Measurements from ENCODE around the gene RPP21.

DNA sequence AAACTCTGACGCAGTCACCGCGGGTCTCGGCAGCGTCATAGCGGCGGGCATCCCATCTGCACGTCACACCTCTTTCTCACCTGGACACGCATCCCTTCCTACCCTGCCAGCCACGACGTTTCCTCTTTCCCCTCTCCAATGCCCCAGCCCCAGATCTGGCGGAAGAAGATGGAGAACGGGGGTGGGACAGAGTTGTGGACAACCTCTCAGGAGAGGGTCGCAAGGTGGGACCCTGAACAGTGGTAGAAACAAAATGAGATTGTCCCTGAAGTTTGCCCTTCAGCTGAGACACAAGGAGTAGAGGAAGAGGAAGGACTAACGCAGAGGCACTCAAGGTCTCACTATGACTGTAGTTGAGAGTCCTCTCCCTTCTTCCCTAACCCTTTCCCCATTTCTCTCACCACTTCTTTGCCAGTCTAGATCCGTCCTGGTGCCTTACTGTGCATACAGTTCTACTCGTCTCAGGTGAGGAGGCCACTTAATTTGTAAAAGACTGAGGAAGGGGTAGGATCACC, 17.7 kb upstream of the RPP21 start:
- TF ChIP-seq, protein P1, sequence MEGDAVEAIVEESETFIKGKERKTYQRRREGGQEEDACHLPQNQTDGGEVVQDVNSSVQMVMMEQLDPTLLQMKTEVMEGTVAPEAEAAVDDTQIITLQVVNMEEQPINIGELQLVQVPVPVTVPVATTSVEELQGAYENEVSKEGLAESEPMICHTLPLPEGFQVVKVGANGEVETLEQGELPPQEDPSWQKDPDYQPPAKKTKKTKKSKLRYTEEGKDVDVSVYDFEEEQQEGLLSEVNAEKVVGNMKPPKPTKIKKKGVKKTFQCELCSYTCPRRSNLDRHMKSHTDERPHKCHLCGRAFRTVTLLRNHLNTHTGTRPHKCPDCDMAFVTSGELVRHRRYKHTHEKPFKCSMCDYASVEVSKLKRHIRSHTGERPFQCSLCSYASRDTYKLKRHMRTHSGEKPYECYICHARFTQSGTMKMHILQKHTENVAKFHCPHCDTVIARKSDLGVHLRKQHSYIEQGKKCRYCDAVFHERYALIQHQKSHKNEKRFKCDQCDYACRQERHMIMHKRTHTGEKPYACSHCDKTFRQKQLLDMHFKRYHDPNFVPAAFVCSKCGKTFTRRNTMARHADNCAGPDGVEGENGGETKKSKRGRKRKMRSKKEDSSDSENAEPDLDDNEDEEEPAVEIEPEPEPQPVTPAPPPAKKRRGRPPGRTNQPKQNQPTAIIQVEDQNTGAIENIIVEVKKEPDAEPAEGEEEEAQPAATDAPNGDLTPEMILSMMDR (IDR thresholded peaks at IDR 0.05), result no peak
- no peak for TF ChIP-seq POLR2A (IDR thresholded peaks at IDR 0.05)

Measured in adrenal gland (tissue), 5 donors.